ENCODE results near the gene CNTD1. TPM values are rescaled to one million over a fixed set of nuclear protein-coding genes. Genes with fewer than 3 reads are reported as not detected.

CNTD1 gene
- total and polyA plus RNA-seq, 2 experiments from 2014 or later, result 1.2 to 2.4 TPM

GRCh38 chr17:42796066-42796758, 2.4 kb upstream of the CNTD1 start:
- 98% methylated on average over 18 of the region's 18 CpGs for WGBS (ENCODE audit: low lambda C conversion rate, missing lambda C conversion rate)
- Histone ChIP-seq H2AFZ (no peak overlapping the region), H3K79me2 (peaks cover 18% of the 10 kb centered on the region), H3K9me2 (replicated peaks; ENCODE audit: insufficient read depth) (no peaks in the 10 kb centered on the region), H3K4me1 (ENCODE audit: insufficient read depth) (peaks cover 7% of the 10 kb centered on the region), H3K27ac (peak overlapping the region; percentile 89), H3K36me3 (replicated peaks; ENCODE audit: insufficient read depth, low read depth) (no peaks in the 10 kb centered on the region), H3K4me3 (no peak overlapping the region), H3K27me3 (no peaks in the 10 kb centered on the region), H3K9me3 (ENCODE audit: low read depth) (no peaks in the 10 kb centered on the region), H4K20me1 (ENCODE audit: insufficient read depth, poor library complexity, severe bottlenecking) (no peaks in the 10 kb centered on the region), H3K4me2 (peak overlapping the region; percentile 90)
- TF ChIP-seq, protein P1, sequence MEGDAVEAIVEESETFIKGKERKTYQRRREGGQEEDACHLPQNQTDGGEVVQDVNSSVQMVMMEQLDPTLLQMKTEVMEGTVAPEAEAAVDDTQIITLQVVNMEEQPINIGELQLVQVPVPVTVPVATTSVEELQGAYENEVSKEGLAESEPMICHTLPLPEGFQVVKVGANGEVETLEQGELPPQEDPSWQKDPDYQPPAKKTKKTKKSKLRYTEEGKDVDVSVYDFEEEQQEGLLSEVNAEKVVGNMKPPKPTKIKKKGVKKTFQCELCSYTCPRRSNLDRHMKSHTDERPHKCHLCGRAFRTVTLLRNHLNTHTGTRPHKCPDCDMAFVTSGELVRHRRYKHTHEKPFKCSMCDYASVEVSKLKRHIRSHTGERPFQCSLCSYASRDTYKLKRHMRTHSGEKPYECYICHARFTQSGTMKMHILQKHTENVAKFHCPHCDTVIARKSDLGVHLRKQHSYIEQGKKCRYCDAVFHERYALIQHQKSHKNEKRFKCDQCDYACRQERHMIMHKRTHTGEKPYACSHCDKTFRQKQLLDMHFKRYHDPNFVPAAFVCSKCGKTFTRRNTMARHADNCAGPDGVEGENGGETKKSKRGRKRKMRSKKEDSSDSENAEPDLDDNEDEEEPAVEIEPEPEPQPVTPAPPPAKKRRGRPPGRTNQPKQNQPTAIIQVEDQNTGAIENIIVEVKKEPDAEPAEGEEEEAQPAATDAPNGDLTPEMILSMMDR (IDR thresholded peaks at IDR 0.05; ENCODE audit: poor library complexity), result no peak
- TF ChIP-seq EZH2 (IDR thresholded peaks at IDR 0.05; ENCODE audit: borderline replicate concordance) (no peak), EZH2phosphoT487 (IDR thresholded peaks at IDR 0.05; ENCODE audit: low read depth, severe bottlenecking, unreplicated experiment) (no peak)
- no peak for DNase-seq (ENCODE audit: low spot score)

DNA sequence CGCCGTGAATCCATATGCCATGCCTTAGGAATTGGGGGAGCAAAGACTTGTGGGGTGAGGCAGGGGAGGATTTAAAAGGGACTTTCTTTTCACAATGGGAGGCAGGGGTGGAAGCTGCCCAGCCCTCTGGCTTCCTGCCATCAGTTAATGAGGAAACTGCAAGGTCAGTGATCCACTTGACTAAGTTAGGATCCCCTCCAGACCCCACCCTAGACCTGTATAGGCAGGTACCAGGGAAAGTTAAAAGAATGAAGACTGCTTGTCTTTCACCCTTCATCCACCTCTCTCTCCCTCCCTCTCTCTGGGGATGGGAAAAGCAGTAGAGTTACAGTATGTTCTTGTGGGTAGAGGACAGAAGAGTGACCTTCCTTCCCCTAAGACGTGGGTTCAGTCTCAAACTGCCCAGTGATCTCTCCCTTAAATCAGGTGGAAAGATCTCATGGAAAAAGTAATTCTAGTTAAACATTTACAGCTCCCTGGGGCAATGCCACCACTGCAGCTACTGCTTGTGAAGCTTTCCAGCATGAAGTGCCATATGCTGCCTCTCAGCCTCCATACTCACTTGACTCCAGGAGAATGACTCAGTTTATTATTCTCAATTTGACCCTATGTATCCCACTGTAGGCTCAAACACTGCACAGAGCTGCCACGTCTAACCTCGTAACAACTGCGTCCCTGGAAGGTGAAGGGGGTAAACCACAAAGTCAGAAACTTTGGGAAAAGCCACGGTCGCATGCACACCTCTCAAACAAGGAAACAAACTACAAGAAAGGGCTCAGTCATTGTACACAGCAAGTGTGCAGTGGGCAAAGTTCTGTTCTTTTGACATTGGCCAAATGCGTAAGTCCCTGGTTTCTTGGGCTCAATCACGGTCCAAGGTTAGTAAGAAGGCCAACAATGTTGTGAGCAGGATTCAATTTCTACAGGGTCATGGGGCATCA, 1.3 kb upstream of the CNTD1 start:
- no peaks in the 10 kb centered on the region for H4K20me1 ChIP-seq (ENCODE audit: insufficient read depth, poor library complexity, severe bottlenecking)
- peak; percentile 65 for DNase-seq (ENCODE audit: low spot score)
- no peak overlapping the region for H2AFZ ChIP-seq

GRCh38 chr17:42798011-42798382, 664 bp upstream of the CNTD1 start:
- TF ChIP-seq, protein P1 (IDR thresholded peaks at IDR 0.05; ENCODE audit: poor library complexity), result no peak
- TF ChIP-seq EZH2 (IDR thresholded peaks at IDR 0.05; ENCODE audit: borderline replicate concordance), result no peak
- TF ChIP-seq EZH2phosphoT487 (IDR thresholded peaks at IDR 0.05; ENCODE audit: low read depth, severe bottlenecking, unreplicated experiment), result no peak
- Histone ChIP-seq H3K79me2 (peaks cover 18% of the 10 kb centered on the region), H2AFZ (peak overlapping the region; percentile 17), H3K4me1 (ENCODE audit: insufficient read depth) (peaks cover 14% of the 10 kb centered on the region), H3K27ac (peak overlapping the region; percentile 89), H4K20me1 (ENCODE audit: insufficient read depth, poor library complexity, severe bottlenecking) (no peaks in the 10 kb centered on the region), H3K9me2 (replicated peaks; ENCODE audit: insufficient read depth) (no peaks in the 10 kb centered on the region), H3K36me3 (replicated peaks; ENCODE audit: insufficient read depth, low read depth) (no peaks in the 10 kb centered on the region), H3K4me3 (peak overlapping the region; percentile 45), H3K4me2 (peak overlapping the region; percentile 90), H3K27me3 (no peaks in the 10 kb centered on the region), H3K9me3 (ENCODE audit: low read depth) (no peaks in the 10 kb centered on the region)
- DNase-seq (ENCODE audit: low spot score), result no peak
- 38% methylated on average over 10 of the region's 10 CpGs for WGBS (ENCODE audit: low lambda C conversion rate, missing lambda C conversion rate)

More for the DNA sequence above, 1.3 kb upstream of the CNTD1 start:
- Histone ChIP-seq H3K4me1 (ENCODE audit: insufficient read depth) (peaks cover 7% of the 10 kb centered on the region), H3K27ac (peak overlapping the region; percentile 89), H3K36me3 (replicated peaks; ENCODE audit: insufficient read depth, low read depth) (no peaks in the 10 kb centered on the region), H3K9me2 (replicated peaks; ENCODE audit: insufficient read depth) (no peaks in the 10 kb centered on the region), H3K79me2 (peaks cover 18% of the 10 kb centered on the region), H3K4me2 (peak overlapping the region; percentile 90), H3K4me3 (peak overlapping the region; percentile 45), H3K9me3 (ENCODE audit: low read depth) (no peaks in the 10 kb centered on the region), H3K27me3 (no peaks in the 10 kb centered on the region)
- 81% methylated on average over 10 of the region's 10 CpGs for WGBS (ENCODE audit: low lambda C conversion rate, missing lambda C conversion rate)
- TF ChIP-seq, protein P1 (IDR thresholded peaks at IDR 0.05; ENCODE audit: poor library complexity), result no peak
- no peak for TF ChIP-seq EZH2phosphoT487 (IDR thresholded peaks at IDR 0.05; ENCODE audit: low read depth, severe bottlenecking, unreplicated experiment)

Measured in hepatocyte (in vitro differentiated cells).